Chondrocyte (in vitro differentiated cells): ENCODE results near the gene TOX2. TPM values are rescaled to one million over a fixed set of nuclear protein-coding genes. Genes with fewer than 3 reads are reported as not detected.

Source experiments
- DNase-seq: peaks from one replicate; pipeline ENCODE4 v3.0.0; 2021; ENCODE audit warnings: mixed read lengths, low spot score
- H3K27ac Mint-ChIP-seq: one replicate; pipeline ENCODE4 v1.8.0; 2021; ENCODE audit warnings: mild to moderate bottlenecking, moderate library complexity, mixed read lengths; ENCODE audit not compliant: unreplicated experiment
- H3K27me3 Mint-ChIP-seq: 2 replicates; pipeline ENCODE4 v1.8.0; 2021; ENCODE audit warnings: low read depth, mixed read lengths
- H3K36me3 Mint-ChIP-seq: 2 replicates; pipeline ENCODE4 v1.8.0; 2021; ENCODE audit warnings: low read depth, mixed read lengths
- H3K4me1 Mint-ChIP-seq: 2 replicates; pipeline ENCODE4 v1.8.0; 2021; ENCODE audit warnings: low read depth, mild to moderate bottlenecking, mixed read lengths
- H3K4me3 Mint-ChIP-seq: one replicate; pipeline ENCODE4 v1.8.0; 2021; ENCODE audit warnings: mild to moderate bottlenecking, moderate library complexity, mixed read lengths; ENCODE audit not compliant: unreplicated experiment
- H3K9me3 Mint-ChIP-seq: 2 replicates; pipeline ENCODE4 v1.8.0; 2021; ENCODE audit warnings: low read depth, mixed read lengths
- CTCF ChIP-seq: fragments of 200-600 bp; sonication (generic); IDR thresholded peaks from 2 replicates; pipeline ENCODE4 v1.5.0; 2021; ENCODE audit warnings: antibody characterized with exemption, mild to moderate bottlenecking, moderate library complexity
- total RNA-seq: library from RNA; stranded (reverse); gene quantifications from 3 replicates; pipeline ENCODE4 v1.2.1, GENCODE V29; 2021

TOX2 gene
- total RNA-seq, 1 donor from 2014 or later, result 0.12 TPM

- Mint-ChIP-seq H3K4me3 (no peak overlapping the region), H3K4me1 (no peaks in the 10 kb centered on the region), H3K9me3 (no peaks in the 10 kb centered on the region), H3K36me3 (no peaks in the 10 kb centered on the region), H3K27me3 (peaks cover 24% of the 10 kb centered on the region), H3K27ac (no peak overlapping the region)
- no peak for TF ChIP-seq CTCF
- DNase-seq, result no peak
Observed at GRCh38 chr20:44050925-44051660, 136.4 kb downstream of the TOX2 start.

DNA sequence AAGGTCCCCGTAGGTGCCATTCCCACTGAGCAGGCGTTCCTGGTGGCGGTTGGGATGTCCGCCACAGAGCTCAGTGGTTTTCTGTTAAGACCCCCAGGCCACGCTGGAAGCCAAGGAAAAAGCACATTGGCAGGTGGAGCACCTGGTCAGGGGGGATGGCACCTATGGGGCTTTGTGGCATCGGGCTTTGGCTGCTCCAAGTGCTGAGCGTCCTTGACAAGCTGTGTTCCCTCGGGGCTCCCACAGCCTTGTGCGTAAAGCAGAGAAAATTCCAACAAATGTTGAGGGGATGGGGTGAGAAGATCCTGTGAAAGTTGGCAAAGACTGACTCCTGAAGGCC, 137.0 kb downstream of the TOX2 start:
- H3K27me3 Mint-ChIP-seq, result peaks cover 24% of the 10 kb centered on the region
- no peaks in the 10 kb centered on the region for H3K9me3 Mint-ChIP-seq
- no peaks in the 10 kb centered on the region for H3K36me3 Mint-ChIP-seq
- no peak for TF ChIP-seq CTCF
- H3K4me3 Mint-ChIP-seq, result no peak overlapping the region
- H3K4me1 Mint-ChIP-seq, result no peaks in the 10 kb centered on the region
- peak; percentile 46 for DNase-seq
- H3K27ac Mint-ChIP-seq, result no peak overlapping the region

DNA sequence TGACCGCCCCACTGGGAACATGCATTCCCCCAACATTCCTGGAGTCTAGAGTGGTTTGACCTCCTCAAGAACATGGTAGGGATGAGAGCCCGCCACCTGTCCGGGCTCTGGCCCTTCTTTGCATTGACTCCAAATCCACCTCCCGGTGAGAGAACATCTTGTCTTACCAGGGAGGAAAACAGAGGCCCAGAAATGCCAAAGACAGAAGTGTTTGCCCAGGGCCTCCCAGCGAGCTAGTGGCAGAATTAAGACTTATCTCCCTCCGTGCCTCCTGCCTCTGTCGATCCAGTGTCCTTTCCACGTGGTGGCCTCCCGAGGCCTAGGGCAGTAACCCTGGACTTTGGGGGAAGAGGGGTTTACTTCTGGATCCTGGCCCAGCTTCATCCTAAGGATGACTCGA, 137.5 kb downstream of the TOX2 start:
- no peak overlapping the region for H3K27ac Mint-ChIP-seq
- TF ChIP-seq CTCF, result no peak
- no peak overlapping the region for H3K4me3 Mint-ChIP-seq
- H3K4me1 Mint-ChIP-seq, result no peaks in the 10 kb centered on the region
- H3K27me3 Mint-ChIP-seq, result peaks cover 22% of the 10 kb centered on the region
- no peaks in the 10 kb centered on the region for H3K9me3 Mint-ChIP-seq
- peak; percentile 33 for DNase-seq
- H3K36me3 Mint-ChIP-seq, result no peaks in the 10 kb centered on the region

DNA sequence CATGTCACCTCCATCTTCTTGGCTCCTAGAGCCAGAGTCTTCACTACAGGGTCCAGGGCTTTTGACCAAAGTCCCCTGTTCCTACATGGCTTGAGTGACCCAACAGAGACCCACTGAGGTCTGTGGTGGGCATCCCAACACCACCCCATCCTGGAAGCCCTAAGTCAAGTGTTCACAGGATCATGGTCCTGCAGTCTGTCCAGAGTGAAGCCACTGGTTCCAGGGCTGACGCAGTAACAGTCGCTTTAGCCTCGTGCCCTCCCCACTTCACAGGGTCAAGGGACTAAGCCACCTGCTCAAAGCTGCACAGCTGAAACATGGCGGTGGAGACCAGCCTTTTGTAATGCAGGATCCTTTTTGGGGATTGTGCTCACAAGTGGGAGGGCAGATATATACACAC, 138.4 kb downstream of the TOX2 start:
- Mint-ChIP-seq H3K36me3 (no peaks in the 10 kb centered on the region), H3K27me3 (peaks cover 21% of the 10 kb centered on the region), H3K9me3 (no peaks in the 10 kb centered on the region), H3K4me3 (no peak overlapping the region), H3K27ac (no peak overlapping the region), H3K4me1 (no peaks in the 10 kb centered on the region)
- no peak for TF ChIP-seq CTCF
- DNase-seq, result peak; percentile 13

DNA sequence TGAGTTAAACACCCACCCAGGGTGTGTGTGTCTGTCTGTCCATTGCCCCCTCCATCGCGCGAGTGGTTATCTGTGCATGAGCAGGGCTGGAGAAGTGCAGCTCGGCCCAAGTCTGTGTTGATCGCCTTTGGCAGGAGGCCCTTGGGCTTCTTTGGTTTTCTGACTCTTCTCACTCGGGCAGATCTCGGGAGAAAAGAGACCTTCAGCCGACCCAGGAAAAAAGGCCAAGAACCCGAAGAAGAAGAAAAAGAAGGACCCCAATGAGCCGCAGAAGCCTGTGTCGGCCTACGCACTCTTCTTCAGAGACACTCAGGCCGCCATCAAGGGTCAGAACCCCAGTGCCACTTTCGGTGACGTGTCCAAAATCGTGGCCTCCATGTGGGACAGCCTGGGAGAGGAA, 139.5 kb downstream of the TOX2 start:
- Mint-ChIP-seq H3K4me1 (no peaks in the 10 kb centered on the region), H3K9me3 (peaks cover 4% of the 10 kb centered on the region)
- peak; percentile 59 for DNase-seq

More for the DNA sequence above, 139.5 kb downstream of the TOX2 start:
- Mint-ChIP-seq H3K4me3 (no peak overlapping the region), H3K27ac (no peak overlapping the region), H3K27me3 (peaks cover 18% of the 10 kb centered on the region), H3K36me3 (no peaks in the 10 kb centered on the region)
- no peak for TF ChIP-seq CTCF
